NT2/D1 (cell line): ENCODE measurements around the gene TIPIN.

Experiments used
- SUZ12 ChIP-seq: IDR thresholded peaks from 2 replicates; pipeline ENCODE4 v1.6.1; 2011; ENCODE audit not compliant: insufficient read length, insufficient read depth; ENCODE audit errors: extremely low read depth
- YY1 ChIP-seq: IDR thresholded peaks from 2 replicates; pipeline ENCODE4 v1.6.1; 2011; ENCODE audit not compliant: insufficient read length, insufficient read depth

GRCh38 chr15:66287461-66288057, 68.9 kb downstream of the TIPIN start:
- TF ChIP-seq YY1: no peak
- TF ChIP-seq SUZ12: no peak
